Measurements from ENCODE around the gene HEMGN. TPM values are rescaled to one million over a fixed set of nuclear protein-coding genes. Genes with fewer than 3 reads are reported as not detected.
"Not testable (repeated sequence)": the region's sequence is repeated elsewhere in the genome, so short reads cannot be mapped to it uniquely, and the experiment has no call there.

Gene HEMGN, protein sequence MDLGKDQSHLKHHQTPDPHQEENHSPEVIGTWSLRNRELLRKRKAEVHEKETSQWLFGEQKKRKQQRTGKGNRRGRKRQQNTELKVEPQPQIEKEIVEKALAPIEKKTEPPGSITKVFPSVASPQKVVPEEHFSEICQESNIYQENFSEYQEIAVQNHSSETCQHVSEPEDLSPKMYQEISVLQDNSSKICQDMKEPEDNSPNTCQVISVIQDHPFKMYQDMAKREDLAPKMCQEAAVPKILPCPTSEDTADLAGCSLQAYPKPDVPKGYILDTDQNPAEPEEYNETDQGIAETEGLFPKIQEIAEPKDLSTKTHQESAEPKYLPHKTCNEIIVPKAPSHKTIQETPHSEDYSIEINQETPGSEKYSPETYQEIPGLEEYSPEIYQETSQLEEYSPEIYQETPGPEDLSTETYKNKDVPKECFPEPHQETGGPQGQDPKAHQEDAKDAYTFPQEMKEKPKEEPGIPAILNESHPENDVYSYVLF
- total RNA-seq, result 3.0 and 3.6 TPM in 2 replicates

DNA sequence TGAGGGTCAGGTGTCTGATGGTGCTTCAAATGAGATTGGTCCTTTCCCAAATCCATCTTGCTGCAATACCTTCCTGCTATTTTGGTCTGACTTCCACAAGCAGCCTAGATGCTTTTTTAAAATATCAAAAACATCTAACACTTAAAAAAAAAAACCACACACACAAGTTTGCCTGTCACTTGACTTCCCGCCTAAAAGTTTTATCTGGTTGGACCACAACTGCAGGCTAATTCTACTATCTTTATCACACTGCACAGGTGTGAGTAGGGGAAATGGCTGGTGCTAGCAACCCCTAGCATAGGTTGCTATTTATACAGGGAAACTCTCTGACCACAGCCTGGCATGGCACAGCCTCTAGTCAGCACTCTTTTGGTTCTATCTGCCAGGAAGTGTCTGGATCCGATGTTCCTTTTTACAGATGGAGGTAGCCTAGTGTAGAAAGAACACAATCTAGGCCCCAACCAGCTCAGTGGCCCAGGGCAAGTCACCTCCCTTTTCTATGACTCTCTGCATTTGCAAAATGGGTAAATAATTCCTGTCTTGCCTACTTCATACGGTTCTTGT, at the start of gene HEMGN:
Gene HEMGN (minus strand): TSS at position 92 of the 564 bp plus-strand sequence. CDS start 36 bp downstream, at position 56.
- intact Hi-C loops (cut with micrococcal nuclease), result loop anchor here (1.0 to 5.0 kb wide), 5 partner anchors 8 to 180 kb away; partner anchors contain the start of genes ANP32B and TRMO

GRCh38 chr9:97987487-97987886, 49.5 kb upstream of the HEMGN start:
- intact Hi-C loops (cut with micrococcal nuclease), result no loop called here

GRCh38 chr9:97985058-97985861, 47.3 kb upstream of the HEMGN start:
- intact Hi-C loops (cut with micrococcal nuclease), result no loop called here

GRCh38 chr9:97984188-97985057, 46.5 kb upstream of the HEMGN start:
- intact Hi-C loops (cut with micrococcal nuclease), result loop anchor here (5.0 kb wide), 2 partner anchors 47 to 123 kb away; partner anchors contain the start of gene HEMGN

DNA sequence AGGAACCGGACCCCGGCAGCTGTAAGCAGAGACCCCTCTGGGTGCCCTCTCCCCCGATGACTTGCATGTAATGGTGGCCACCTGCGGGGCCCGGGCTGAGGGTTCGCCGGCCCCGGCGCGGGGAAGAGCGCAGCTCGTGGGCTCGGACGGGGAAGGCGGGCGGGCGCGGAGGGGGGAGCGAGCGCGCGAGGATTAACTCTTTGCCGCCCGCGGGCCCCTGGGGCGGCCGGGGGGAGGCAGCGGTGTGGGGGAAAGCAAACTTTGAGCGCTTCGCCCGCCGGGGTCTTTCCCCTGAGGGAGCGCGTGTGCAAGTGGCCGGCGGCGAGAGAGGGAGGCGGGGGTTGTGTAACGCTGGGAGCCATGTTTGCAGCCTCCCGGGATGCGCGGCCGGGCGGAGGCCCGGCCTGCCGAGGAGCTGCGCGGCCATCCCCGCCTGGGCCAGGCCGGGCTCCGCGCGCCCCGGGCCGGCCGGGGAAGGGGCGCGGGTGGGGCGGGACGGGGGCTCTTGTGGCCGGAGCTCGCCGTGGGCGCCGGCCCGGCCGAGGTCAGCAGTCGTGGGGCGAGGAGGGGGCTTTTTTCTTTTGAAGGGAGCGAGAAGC, 45.7 kb upstream of the HEMGN start:
- intact Hi-C loops (cut with micrococcal nuclease), result loop anchor here (1.0 to 5.0 kb wide), 6 partner anchors 46 to 351 kb away; partner anchors contain the start of genes HEMGN, NANS, NCBP1 and TBC1D2

DNA sequence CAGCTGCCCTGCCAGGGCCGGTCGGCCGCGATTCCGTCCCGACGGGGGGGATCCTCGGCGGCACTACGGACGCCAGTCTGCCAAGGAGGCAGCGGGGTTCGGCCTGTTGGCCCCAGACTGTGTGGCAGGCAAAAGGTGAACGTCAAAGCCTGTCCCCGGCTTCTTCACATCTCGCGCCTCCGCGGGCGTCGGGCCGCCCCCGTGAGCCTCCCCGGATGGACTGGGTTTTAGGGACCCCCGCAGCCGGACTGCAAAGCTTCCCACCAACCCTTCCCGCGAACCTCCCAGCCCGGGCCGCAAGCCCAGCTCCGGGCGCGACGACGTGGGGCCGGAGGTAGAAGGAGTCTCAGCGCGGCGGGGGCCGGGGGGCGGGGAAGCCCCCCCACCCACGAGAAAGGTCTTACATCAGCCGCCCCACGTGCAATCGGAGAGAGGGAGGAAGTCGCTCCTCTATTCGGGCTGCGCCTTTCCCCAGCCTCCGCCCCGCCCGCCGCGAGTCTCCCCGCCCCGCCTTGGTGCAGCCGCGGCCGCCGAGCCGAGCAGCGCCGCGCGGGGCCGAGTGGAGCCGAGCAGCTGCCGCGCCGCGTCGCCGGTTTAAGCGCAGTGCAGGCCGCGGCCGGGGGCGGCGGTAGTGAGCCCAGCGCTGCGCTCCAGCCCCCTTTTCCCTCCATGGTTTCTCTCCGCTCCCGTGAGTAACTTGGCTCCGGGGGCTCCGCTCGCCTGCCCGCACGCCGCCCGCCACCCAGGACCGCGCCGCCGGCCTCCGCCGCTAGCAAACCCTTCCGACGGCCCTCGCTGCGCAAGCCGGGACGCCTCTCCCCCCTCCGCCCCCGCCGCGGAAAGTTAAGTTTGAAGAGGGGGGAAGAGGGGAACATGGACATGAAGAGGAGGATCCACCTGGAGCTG, 45.0 kb upstream of the HEMGN start, which contains the start of gene ANP32B:
Gene ANP32B (plus strand): TSS at position 659 of the 906 bp plus-strand sequence. CDS start 215 bp downstream, at position 874.
- intact Hi-C loops (cut with micrococcal nuclease), result loop anchor here (1.0 to 5.0 kb wide), 6 partner anchors 46 to 350 kb away; partner anchors contain the start of genes HEMGN, NANS, NCBP1 and TBC1D2

GRCh38 chr9:97981846-97982682, 44.1 kb upstream of the HEMGN start:
- intact Hi-C loops (cut with micrococcal nuclease), result loop anchor here (2.0 to 5.0 kb wide), 3 partner anchors 45 to 349 kb away; partner anchors contain the start of genes HEMGN, NCBP1 and TSTD2

GRCh38 chr9:97980918-97981845, 43.2 kb upstream of the HEMGN start:
- intact Hi-C loops (cut with micrococcal nuclease), result loop anchor here (5.0 kb wide), 2 partner anchors 44 to 126 kb away; partner anchors contain the start of gene HEMGN

GRCh38 chr9:97980479-97980803, 42.5 kb upstream of the HEMGN start:
- intact Hi-C loops (cut with micrococcal nuclease), result loop anchor here (5.0 kb wide), 2 partner anchors 43 to 127 kb away; partner anchors contain the start of gene HEMGN

DNA sequence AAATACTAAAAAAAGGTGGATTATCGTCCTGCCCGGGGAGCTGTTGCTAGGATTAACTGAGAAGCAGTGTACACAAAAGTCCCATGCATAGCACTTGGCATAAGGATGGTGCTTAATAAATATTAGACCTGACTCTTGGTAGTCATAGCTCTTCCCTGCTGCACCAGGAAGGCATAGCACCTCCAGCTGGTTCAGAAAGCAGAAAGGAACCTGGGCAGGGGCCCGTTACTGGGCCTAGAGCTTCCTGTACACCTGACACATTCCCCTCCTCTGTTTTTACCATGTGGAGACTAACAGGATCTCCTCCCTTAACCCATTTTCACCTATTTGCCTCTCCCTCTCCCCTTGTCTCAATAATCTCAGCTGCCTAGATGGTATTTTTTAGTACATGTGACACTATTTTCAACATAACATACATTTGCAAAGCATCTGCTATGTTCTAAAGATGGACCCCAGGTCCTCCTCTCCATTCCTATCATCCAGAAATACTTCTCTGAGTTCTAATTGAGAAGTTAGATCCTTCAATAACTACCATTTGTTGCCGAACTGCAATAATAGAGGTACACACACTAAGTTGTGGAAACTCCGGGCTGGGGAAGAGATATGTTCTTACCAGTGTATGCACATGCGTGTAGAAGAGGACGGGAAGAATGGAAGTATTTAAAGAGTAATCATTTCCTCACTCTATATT, 42.0 kb upstream of the HEMGN start:
- intact Hi-C loops (cut with micrococcal nuclease), result loop anchor here (5.0 kb wide), 2 partner anchors 43 to 127 kb away; partner anchors contain the start of gene HEMGN

DNA sequence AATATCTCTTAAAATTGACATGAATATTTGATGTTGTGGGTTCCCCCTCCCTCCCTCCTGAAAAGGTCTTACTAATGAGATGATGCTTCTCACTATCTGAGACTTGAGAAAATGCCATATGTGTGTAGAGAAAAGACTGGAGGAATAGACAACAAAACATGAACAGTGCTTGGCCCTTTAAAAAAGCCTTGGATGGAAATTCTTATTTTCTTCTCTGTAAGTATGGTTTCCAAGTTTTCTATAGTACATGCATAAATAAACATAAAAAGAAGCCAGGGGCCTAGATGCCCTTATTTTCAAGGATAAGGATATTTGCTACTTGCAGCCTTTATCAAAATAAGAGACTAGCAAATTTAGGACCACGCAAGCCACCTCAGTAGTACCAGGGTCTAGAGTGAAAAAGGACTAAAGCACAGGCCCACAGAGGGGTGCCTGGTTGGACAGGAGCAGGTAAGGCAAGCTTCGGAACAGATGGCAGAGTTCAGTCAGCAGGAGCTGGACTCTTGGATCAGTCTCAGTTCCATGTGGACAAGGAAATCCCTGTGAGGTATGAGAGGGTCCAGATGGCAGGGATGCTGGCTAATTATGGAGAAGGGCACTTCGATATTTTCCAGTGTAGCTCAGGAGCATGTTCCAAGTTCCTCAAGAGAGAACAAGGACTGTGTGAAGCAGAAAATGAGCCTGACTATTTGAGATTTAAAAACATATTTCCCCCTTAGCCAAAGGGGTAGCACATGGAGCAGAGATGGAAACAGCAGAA, 40.6 kb upstream of the HEMGN start:
- intact Hi-C loops (cut with micrococcal nuclease), result no loop called here

DNA sequence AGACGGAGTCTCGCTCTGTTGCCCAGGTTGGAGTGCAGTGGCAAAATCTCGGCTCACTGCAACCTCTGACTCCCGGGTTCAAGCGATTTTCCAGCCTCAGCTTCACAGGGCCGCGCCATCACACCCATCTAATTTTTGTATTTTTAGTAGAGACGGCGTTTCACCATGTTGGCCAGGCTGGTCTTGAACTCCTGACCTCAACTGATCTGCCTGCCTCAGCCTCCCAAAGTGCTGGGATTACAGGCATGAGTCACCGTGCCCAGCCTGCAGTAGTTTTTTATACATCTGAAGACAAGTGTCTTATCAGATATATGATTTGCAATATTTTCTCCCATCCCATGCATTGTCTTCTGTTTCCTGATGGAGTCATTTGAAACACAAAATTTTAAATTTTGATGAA, 38.7 kb upstream of the HEMGN start:
- intact Hi-C loops (cut with micrococcal nuclease), result not testable (repeated sequence)

DNA sequence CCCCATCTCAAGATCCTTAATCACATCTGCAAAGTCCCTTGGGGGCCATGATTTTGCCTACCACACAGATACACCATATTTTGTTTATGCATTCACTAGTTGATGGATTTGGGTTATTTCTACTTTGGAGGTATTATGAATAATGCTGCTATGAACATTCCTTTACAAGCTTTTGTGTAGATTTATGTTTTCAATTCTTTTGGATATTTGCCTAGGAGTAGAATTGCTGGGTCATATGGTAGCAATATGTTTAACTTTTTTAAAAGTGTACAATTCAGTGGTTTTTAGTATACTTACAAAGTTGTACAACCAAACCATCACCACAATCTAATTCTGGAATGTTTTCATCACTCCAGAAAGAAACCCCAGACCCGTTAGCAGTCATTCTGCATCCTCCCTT, 37.4 kb upstream of the HEMGN start:
- intact Hi-C loops (cut with micrococcal nuclease), result no loop called here

- intact Hi-C loops (cut with micrococcal nuclease), result no loop called here
Measured at GRCh38 chr9:97972753-97973152, 34.8 kb upstream of the HEMGN start.

GRCh38 chr9:97970165-97970564, 32.2 kb upstream of the HEMGN start:
- intact Hi-C loops (cut with micrococcal nuclease), result no loop called here
